Measurements from ENCODE around the gene MYRIP.

The MYRIP gene

DNA sequence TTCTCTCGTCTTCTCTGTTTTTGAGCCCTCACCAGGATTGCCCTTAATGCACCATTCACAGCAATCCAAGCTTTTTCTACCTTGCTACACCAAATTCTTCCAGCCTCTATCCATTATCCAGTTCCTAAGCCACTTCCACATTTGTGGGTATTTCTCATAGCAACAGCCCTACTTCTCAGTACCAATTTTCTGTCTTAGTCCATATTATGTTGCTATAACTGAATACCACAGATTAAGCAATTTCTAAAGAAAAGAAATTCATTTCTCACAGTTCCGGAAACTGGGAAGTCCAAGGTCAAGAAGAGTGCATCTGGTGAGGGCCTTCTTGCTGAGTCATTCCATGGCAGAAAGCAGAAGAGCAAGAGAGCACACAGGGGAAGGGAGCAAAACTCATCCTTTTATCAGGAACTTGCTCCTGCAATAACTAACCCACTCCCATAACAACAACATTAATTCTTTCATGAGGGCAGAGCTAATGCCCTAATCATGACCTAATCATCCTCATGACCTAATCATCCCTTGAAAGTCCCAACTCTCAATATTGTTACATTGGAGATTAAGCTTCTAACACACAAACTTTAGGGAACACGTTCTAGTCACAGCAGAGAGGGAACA is 490.4 kb downstream of the MYRIP start:
- peak; percentile 15 to 67 for DNase-seq

- DNase-seq = no peak
Observed at GRCh38 chr3:40302784-40303183, 493.4 kb downstream of the MYRIP start.

- no peak for DNase-seq
Observed at GRCh38 chr3:40304352-40304751, 494.9 kb downstream of the MYRIP start.

GRCh38 chr3:40306336-40306735 is 496.9 kb downstream of the MYRIP start:
- DNase-seq = no peak

DNA sequence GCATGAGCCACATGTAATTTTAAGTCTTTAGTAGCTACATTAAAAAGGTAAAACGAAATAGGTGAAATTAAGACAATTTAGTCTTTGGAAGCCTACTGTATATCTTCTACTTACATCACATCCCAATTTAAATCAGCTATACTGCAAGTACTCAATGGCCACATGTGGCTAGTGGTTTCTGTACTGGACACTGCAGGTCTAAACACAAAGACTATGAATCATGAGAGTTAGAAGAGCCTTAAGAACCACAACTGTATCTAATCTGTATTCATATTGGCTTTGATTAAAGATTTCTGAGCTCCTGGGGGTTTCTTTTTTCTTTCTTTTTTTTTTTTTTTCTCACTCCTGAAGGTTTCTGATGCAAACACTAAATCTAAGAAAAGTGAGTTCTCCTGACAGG is 497.8 kb downstream of the MYRIP start:
- no peak for DNase-seq

- no peak for DNase-seq
Observed at GRCh38 chr3:40308725-40309417, 499.5 kb downstream of the MYRIP start.

DNA sequence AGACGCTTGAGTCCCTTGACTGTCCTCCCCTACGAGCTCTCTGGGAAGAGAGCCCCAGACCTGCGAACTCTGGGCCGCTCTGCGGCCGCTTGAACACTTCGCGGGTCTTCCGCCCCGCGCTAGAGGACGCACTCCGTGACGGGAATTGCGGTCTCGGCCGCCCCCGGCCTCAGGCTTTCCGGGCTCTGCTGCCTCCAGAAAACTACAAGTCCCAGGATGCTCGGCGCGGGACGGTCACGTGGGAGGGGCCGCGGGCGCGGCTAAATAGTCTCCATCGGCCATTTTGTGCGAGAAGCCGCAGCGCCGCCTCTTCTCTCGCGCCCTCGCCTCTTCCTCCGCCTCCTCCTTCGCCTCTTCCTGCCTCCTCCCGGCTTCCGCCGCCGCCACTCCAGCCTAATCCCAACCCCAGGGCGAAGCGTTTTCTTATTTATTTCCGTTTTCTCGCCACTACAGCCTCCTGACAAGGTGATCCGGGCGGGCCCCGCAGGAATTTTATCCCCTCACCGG is 500.1 kb downstream of the MYRIP start, which contains the start of gene EIF1B:
TSS of gene EIF1B (plus strand) at position 290 of the 507 bp plus-strand sequence. CDS start 235 bp downstream, outside the sequence.
- DNase-seq = peak; percentile 97 to 98
